ENCODE data around the gene CST9.

DNA sequence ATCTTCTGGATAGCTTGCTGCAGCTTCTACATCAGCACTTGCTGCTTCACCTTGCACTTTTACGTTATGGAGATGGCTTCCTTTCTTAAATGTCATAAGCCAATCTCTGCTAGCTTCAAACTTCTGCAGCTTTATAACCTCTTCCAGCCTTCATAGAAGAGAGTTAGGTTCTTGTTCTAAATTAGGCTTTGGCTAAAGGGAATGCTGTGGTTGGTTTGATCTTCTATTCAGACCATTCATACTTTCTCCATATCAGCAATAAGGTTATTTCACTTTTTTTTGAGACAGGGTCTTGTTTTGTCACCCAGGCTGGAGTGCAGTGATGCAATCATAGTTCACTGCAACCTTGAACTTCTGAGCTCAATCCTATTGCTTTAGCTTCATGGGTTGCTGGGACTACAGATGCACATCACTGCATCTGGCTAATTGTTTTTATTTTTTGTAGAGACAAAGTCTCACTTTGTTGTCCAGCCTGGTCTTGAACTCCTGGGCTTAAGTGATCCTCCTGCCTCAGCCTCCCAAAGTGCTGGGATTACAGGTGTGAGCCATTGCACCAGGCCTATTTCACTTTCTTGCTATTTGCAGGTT is 44.2 kb upstream of the CST9 start:
- TF ChIP-seq, protein P1, sequence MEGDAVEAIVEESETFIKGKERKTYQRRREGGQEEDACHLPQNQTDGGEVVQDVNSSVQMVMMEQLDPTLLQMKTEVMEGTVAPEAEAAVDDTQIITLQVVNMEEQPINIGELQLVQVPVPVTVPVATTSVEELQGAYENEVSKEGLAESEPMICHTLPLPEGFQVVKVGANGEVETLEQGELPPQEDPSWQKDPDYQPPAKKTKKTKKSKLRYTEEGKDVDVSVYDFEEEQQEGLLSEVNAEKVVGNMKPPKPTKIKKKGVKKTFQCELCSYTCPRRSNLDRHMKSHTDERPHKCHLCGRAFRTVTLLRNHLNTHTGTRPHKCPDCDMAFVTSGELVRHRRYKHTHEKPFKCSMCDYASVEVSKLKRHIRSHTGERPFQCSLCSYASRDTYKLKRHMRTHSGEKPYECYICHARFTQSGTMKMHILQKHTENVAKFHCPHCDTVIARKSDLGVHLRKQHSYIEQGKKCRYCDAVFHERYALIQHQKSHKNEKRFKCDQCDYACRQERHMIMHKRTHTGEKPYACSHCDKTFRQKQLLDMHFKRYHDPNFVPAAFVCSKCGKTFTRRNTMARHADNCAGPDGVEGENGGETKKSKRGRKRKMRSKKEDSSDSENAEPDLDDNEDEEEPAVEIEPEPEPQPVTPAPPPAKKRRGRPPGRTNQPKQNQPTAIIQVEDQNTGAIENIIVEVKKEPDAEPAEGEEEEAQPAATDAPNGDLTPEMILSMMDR (IDR thresholded peaks at IDR 0.05): no peak
- TF ChIP-seq POLR2A (IDR thresholded peaks at IDR 0.05): no peak
